HFFc6 (cell line): Measurements from ENCODE around the gene NNT. TPM values are rescaled to one million over a fixed set of nuclear protein-coding genes. Genes with fewer than 3 reads are reported as not detected.
"Not testable (repeated sequence)": the region's sequence is repeated elsewhere in the genome, so short reads cannot be mapped to it uniquely, and the experiment has no call there.

Experiments used
- DNase-seq: peaks from one replicate; pipeline ENCODE4 v3.0.0-alpha.2; 2018
- H3K27ac Mint-ChIP-seq: 2 replicates; pipeline ENCODE4 v1.8.0; 2020; ENCODE audit warnings: mild to moderate bottlenecking, mixed read lengths
- H3K27me3 Mint-ChIP-seq: 2 replicates; pipeline ENCODE4 v1.8.0; 2021; ENCODE audit warnings: mild to moderate bottlenecking, moderate library complexity, mixed read lengths; ENCODE audit not compliant: insufficient read depth
- H3K36me3 Mint-ChIP-seq: 2 replicates; pipeline ENCODE4 v1.8.0; 2021; ENCODE audit warnings: low read depth, mixed read lengths
- H3K4me1 Mint-ChIP-seq: 2 replicates; pipeline ENCODE4 v1.8.0; 2020; ENCODE audit warnings: low read depth, mixed read lengths
- H3K4me3 Mint-ChIP-seq: 2 replicates; pipeline ENCODE4 v1.8.0; 2020; ENCODE audit warnings: mild to moderate bottlenecking, moderate library complexity, mixed read lengths
- H3K9me3 Mint-ChIP-seq: 2 replicates; pipeline ENCODE4 v1.8.0; 2020; ENCODE audit warnings: mild to moderate bottlenecking, mixed read lengths
- CTCF ChIP-seq: fragments of 200-600 bp; sonication (generic); IDR thresholded peaks from 2 replicates; pipeline ENCODE4 v1.5.0; 2021; ENCODE audit warnings: antibody characterized with exemption, mild to moderate bottlenecking
- total RNA-seq, 6 experiments: library from RNA; stranded (reverse); fragmentation: NEBNext Ultra II Directional; extraction: Animal tissue kit (Norgen Biotek cat#: 25700); gene quantifications; 2 replicates in 1 of 6; 3 replicates in 5 of 6; pipeline ENCODE4 v1.2.3, GENCODE V29; 2021

NNT gene
- total RNA-seq, 6 experiments from 2014 or later = 52.9 to 64.0 (median 59.6) TPM

- no peak for DNase-seq
- H3K9me3 Mint-ChIP-seq = no peaks in the 10 kb centered on the region
- H3K27ac Mint-ChIP-seq = no peak overlapping the region
- H3K4me1 Mint-ChIP-seq = peaks cover 7% of the 10 kb centered on the region
- TF ChIP-seq CTCF = no peak
- no peak overlapping the region for H3K4me3 Mint-ChIP-seq
- H3K36me3 Mint-ChIP-seq = no peaks in the 10 kb centered on the region
- H3K27me3 Mint-ChIP-seq = no peaks in the 10 kb centered on the region; the same call in 1 of the 2 replicates
Observed at GRCh38 chr5:43584166-43584699, 18.7 kb upstream of the NNT start.

GRCh38 chr5:43588842-43589241, 14.1 kb upstream of the NNT start:
- TF ChIP-seq CTCF = no peak
- H3K4me3 Mint-ChIP-seq = no peak overlapping the region
- no peak for DNase-seq
- no peak overlapping the region for H3K27ac Mint-ChIP-seq
- H3K27me3 Mint-ChIP-seq = no peaks in the 10 kb centered on the region; the same call in 1 of the 2 replicates
- H3K36me3 Mint-ChIP-seq = no peaks in the 10 kb centered on the region
- H3K9me3 Mint-ChIP-seq = no peaks in the 10 kb centered on the region
- no peaks in the 10 kb centered on the region for H3K4me1 Mint-ChIP-seq

- no peak overlapping the region for H3K27ac Mint-ChIP-seq
- no peaks in the 10 kb centered on the region for H3K4me1 Mint-ChIP-seq
- H3K9me3 Mint-ChIP-seq = no peaks in the 10 kb centered on the region
- H3K27me3 Mint-ChIP-seq = no peaks in the 10 kb centered on the region; the same call in 1 of the 2 replicates
- H3K4me3 Mint-ChIP-seq = no peak overlapping the region
- TF ChIP-seq CTCF = no peak
- no peak for DNase-seq
- H3K36me3 Mint-ChIP-seq = no peaks in the 10 kb centered on the region
Observed at GRCh38 chr5:43589310-43589709, 13.7 kb upstream of the NNT start.

GRCh38 chr5:43590700-43591099, 12.3 kb upstream of the NNT start:
- Mint-ChIP-seq H3K27me3 (no peaks in the 10 kb centered on the region; the same call in 1 of the 2 replicates), H3K36me3 (no peaks in the 10 kb centered on the region), H3K27ac (no peak overlapping the region), H3K4me1 (no peaks in the 10 kb centered on the region), H3K4me3 (no peak overlapping the region), H3K9me3 (no peaks in the 10 kb centered on the region)
- DNase-seq = no peak
- TF ChIP-seq CTCF = no peak

- Mint-ChIP-seq H3K27me3 (no peaks in the 10 kb centered on the region; the same call in 1 of the 2 replicates), H3K36me3 (no peaks in the 10 kb centered on the region), H3K27ac (no peak overlapping the region), H3K4me3 (no peak overlapping the region), H3K9me3 (no peaks in the 10 kb centered on the region), H3K4me1 (no peaks in the 10 kb centered on the region)
- TF ChIP-seq CTCF = no peak
- no peak for DNase-seq
Observed at GRCh38 chr5:43592363-43592762, 10.6 kb upstream of the NNT start.

- peaks cover 24% of the 10 kb centered on the region for H3K4me1 Mint-ChIP-seq
- H3K36me3 Mint-ChIP-seq, H3K27ac Mint-ChIP-seq, H3K27me3 Mint-ChIP-seq, DNase-seq, H3K4me3 Mint-ChIP-seq, H3K9me3 Mint-ChIP-seq: not testable (repeated sequence)
Observed at GRCh38 chr5:43598927-43599326, 4.1 kb upstream of the NNT start.
